HepG2 (cell line): Measurements from ENCODE around the gene GAS2L1. TPM values are rescaled to one million over a fixed set of nuclear protein-coding genes. Genes with fewer than 3 reads are reported as not detected.
"Not testable (repeated sequence)": the region's sequence is repeated elsewhere in the genome, so short reads cannot be mapped to it uniquely, and the experiment has no call there.

Experiments
- ATAC-seq: fragments of 200-7000 bp; cut with Tn5 transposase; 3 replicates; pipeline ENCODE4 v1.9.1; 2020; ENCODE audit warnings: mild to moderate bottlenecking, moderate library complexity
- BruUV-seq: library from RNA; stranded (reverse); fragments of 400-500 nt; replicated peaks from 2 replicates; lab custom pipeline; 2021; lab: Mats Ljungman, UMichigan
- CTCF ChIA-PET: fragments of 300-600 bp; formaldehyde crosslinking; extraction: SDS; loops from one replicate; lab custom pipeline; 2021; ENCODE audit warnings: low total read pairs, inconsistent platforms, low intra/inter-chr PET ratio; lab: Yijun Ruan, JAX
- POLR2A ChIA-PET: fragments of 350-600 bp; sonication (Branson Sonifier 250); formaldehyde crosslinking; loops from one replicate; lab custom pipeline; 2020; ENCODE audit warnings: antibody characterized with exemption, inconsistent platforms; lab: Yijun Ruan, JAX
- DNase-seq: peaks from one replicate; pipeline ENCODE4 v3.0.0-alpha.2; 2015; ENCODE audit warnings: low spot score
- FAIRE-seq: peaks from 3 replicates; lab custom pipeline; 2011; peaks lifted over from hg19 to GRCh38; lab: Jason Lieb, UNC
- H2AFZ ChIP-seq: one replicate; pipeline ENCODE4 v1.6.1; 2011; ENCODE audit warnings: low read length, inconsistent platforms
- H3K27ac ChIP-seq: fragments of 300-600 bp; 3 replicates; pipeline ENCODE4 v1.8.0; 2011; ENCODE audit warnings: mixed run types, mild to moderate bottlenecking, mixed read lengths, low read length, inconsistent platforms; ENCODE audit not compliant: insufficient read depth; ENCODE audit errors: extremely low read length
- H3K27me3 ChIP-seq, 2 experiments: fragments of 200-600 bp in 1 of 2; 2 replicates in 1 of 2; 3 replicates in 1 of 2; pipeline versions ENCODE4 v1.6.0 to v1.8.0; 2011; ENCODE audit warnings: low read length in 2 of 2, mild to moderate bottlenecking in 2 of 2, moderate library complexity in 2 of 2, inconsistent platforms in 1 of 2; ENCODE audit not compliant: insufficient read depth in 2 of 2, control insufficient read depth in 1 of 2
- H3K36me3 ChIP-seq, 2 experiments: fragments of 200-600 bp in 1 of 2; replicated peaks in 1 of 2; 2 replicates in 1 of 2; 3 replicates in 1 of 2; pipeline versions ENCODE4 v1.5.1 to v1.8.0; 2011; ENCODE audit warnings: low read length in 2 of 2, inconsistent platforms in 1 of 2; ENCODE audit not compliant: insufficient read depth in 2 of 2, control insufficient read depth in 1 of 2
- H3K4me1 ChIP-seq: 2 replicates; pipeline ENCODE4 v1.5.1; 2012; ENCODE audit warnings: low read length, inconsistent platforms; ENCODE audit not compliant: insufficient read depth
- H3K4me2 ChIP-seq: 2 replicates; pipeline ENCODE4 v1.6.0; 2011; ENCODE audit warnings: low read depth, low read length, inconsistent platforms
- H3K4me3 ChIP-seq, 3 experiments: fragments of 200-600 bp in 1 of 3; sonication (generic), shearing (Covaris generic) in 1 of 3; replicated peaks in 1 of 3; 2 replicates each; pipeline ENCODE4 v1.5.1; 2011 to 2016; ENCODE audit warnings: low read length in 3 of 3, inconsistent platforms in 2 of 3, low read depth in 2 of 3, mild to moderate bottlenecking in 2 of 3, control low read depth in 1 of 3, mixed read lengths in 1 of 3; ENCODE audit not compliant: insufficient read depth in 1 of 3
- H3K79me2 ChIP-seq: one replicate; pipeline ENCODE4 v1.6.1; 2011; ENCODE audit warnings: low read length, inconsistent platforms; ENCODE audit not compliant: insufficient read depth
- H3K9ac ChIP-seq: 2 replicates; pipeline ENCODE4 v1.6.0; 2011; ENCODE audit warnings: mild to moderate bottlenecking, low read depth, low read length, inconsistent platforms; ENCODE audit not compliant: insufficient read depth
- H3K9me3 ChIP-seq: 2 replicates; pipeline ENCODE4 v1.5.1; 2012; ENCODE audit warnings: mild to moderate bottlenecking, low read length
- H4K20me1 ChIP-seq: 2 replicates; pipeline ENCODE4 v1.6.0; 2011; ENCODE audit warnings: inconsistent platforms, mild to moderate bottlenecking, low read length, moderate library complexity; ENCODE audit not compliant: insufficient read depth
- FOXP1 ChIP-seq, 2 experiments: fragments of 450-650 bp in 1 of 2; IDR thresholded peaks; 2 replicates each; pipeline ENCODE4 v1.6.1; 2017 to 2018; ENCODE audit warnings: antibody characterized with exemption in 1 of 2
- HNF4A ChIP-seq: sonication (generic); formaldehyde crosslinking; IDR thresholded peaks from 2 replicates; pipeline ENCODE4 v1.4.0; 2020; ENCODE audit warnings: missing genetic modification reagents
- ZNF121 ChIP-seq: sonication (generic); formaldehyde crosslinking; IDR thresholded peaks from 2 replicates; pipeline ENCODE4 v1.5.0; 2020; ENCODE audit warnings: mild to moderate bottlenecking, missing genetic modification reagents
- WGBS: methylation state at CpG from one replicate; pipeline ENCODE4 v1.1.6; 2017; ENCODE audit warnings: low lambda C conversion rate; 5-methylcytosine and 5-hydroxymethylcytosine counted together
- in situ Hi-C: cut with HindIII; loops from 2 replicates; pipeline ENCODE4 v1.10.0; 2017; ENCODE audit warnings: low pct_unique_long_range_greater_than_20kb; ENCODE audit not compliant: extremely low pct_ligation_motif_present
- intact Hi-C: fragments of 100-400 bp; cut with micrococcal nuclease; formaldehyde crosslinking; loops from one replicate; pipeline ENCODE4 v1.10.0; 2022; ENCODE audit not compliant: unreplicated experiment
- polyA plus RNA-seq, 8 experiments: library from polyadenylated mRNA; depleted of rRNA in 3 of 8; stranded (reverse) in 7 of 8; unstranded in 1 of 8; fragments of >200 nt; fragmentation: Illumina TruSeq in 4 of 8; extraction: Trizol in 4 of 8; gene quantifications; 2 replicates each; pipeline versions ENCODE4 v1.2.1 to v1.2.3, GENCODE V29; 2011 to 2016; ENCODE audit warnings: low read depth in 4 of 8, missing spikeins in 1 of 8, mixed read lengths in 1 of 8; ENCODE audit not compliant: insufficient read depth in 1 of 8
- total RNA-seq, 5 experiments: library from RNA; depleted of rRNA; stranded (reverse); fragments of >200 nt; fragmentation: Illumina TruSeq; extraction: Trizol; gene quantifications; 2 replicates each; pipeline ENCODE4 v1.2.3, GENCODE V29; 2016; ENCODE audit warnings: low read depth in 1 of 5
- TF ChIP-seq, protein P1 (sequence below): IDR thresholded peaks from 2 replicates; pipeline ENCODE4 v1.4.0; 2020; ENCODE audit warnings: mild to moderate bottlenecking, missing genetic modification reagents
- TF ChIP-seq, protein P2 (sequence below): sonication (generic); formaldehyde crosslinking; IDR thresholded peaks from 2 replicates; pipeline ENCODE4 v1.4.0; 2020; ENCODE audit warnings: missing genetic modification reagents
- TF ChIP-seq, protein P3 (sequence below): sonication (generic); formaldehyde crosslinking; conservative IDR thresholded peaks from 2 replicates; pipeline ENCODE4 v1.4.0; 2020; ENCODE audit warnings: mild to moderate bottlenecking, missing genetic modification reagents, moderate library complexity
- TF ChIP-seq, protein P4 (sequence below): sonication (generic); formaldehyde crosslinking; IDR thresholded peaks from 2 replicates; pipeline ENCODE4 v1.4.0; 2020; ENCODE audit warnings: missing genetic modification reagents, mild to moderate bottlenecking, borderline replicate concordance
- TF ChIP-seq, protein P5 (sequence below): sonication (generic); formaldehyde crosslinking; IDR thresholded peaks from 2 replicates; pipeline ENCODE4 v1.5.0; 2020; ENCODE audit warnings: mild to moderate bottlenecking, missing genetic modification reagents

The GAS2L1 gene
- total and polyA plus RNA-seq, 2 of the 13 experiments (the other 11 are each of a cell fraction or from before 2014, with no cell fraction given), result 1.8 to 3.3 TPM

DNA sequence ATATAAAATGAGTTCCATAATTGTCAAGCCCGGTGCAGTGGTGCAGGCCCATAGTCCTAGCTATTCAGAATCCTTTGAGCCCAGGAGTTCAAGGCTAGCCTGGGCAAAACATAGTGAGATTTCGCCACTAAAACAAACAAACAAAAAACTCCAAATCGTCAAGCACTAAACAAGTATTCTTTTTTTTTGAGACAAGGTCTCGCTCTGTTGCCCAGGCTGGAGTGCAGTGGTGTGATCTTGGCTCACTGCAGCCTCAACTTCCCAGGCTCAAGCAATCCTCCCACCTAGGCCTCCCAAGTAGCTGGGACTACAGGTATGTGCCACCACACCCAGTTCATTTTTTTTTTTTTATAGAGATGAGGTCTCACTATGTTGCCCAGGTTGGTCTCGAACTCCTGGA lies 38.4 kb downstream of the GAS2L1 start:
- FAIRE-seq; in situ Hi-C loops; H4K20me1 ChIP-seq; H3K4me3 ChIP-seq; intact Hi-C loops; H3K79me2 ChIP-seq; POLR2A ChIA-PET; ATAC-seq; H3K27ac ChIP-seq; H2AFZ ChIP-seq; CTCF ChIA-PET; H3K4me2 ChIP-seq; H3K9me3 ChIP-seq; BruUV-seq; H3K9ac ChIP-seq; H3K27me3 ChIP-seq; TF ChIP-seq FOXP1 (IDR thresholded peaks at IDR 0.05): not testable (repeated sequence)
- TF ChIP-seq, protein P1, sequence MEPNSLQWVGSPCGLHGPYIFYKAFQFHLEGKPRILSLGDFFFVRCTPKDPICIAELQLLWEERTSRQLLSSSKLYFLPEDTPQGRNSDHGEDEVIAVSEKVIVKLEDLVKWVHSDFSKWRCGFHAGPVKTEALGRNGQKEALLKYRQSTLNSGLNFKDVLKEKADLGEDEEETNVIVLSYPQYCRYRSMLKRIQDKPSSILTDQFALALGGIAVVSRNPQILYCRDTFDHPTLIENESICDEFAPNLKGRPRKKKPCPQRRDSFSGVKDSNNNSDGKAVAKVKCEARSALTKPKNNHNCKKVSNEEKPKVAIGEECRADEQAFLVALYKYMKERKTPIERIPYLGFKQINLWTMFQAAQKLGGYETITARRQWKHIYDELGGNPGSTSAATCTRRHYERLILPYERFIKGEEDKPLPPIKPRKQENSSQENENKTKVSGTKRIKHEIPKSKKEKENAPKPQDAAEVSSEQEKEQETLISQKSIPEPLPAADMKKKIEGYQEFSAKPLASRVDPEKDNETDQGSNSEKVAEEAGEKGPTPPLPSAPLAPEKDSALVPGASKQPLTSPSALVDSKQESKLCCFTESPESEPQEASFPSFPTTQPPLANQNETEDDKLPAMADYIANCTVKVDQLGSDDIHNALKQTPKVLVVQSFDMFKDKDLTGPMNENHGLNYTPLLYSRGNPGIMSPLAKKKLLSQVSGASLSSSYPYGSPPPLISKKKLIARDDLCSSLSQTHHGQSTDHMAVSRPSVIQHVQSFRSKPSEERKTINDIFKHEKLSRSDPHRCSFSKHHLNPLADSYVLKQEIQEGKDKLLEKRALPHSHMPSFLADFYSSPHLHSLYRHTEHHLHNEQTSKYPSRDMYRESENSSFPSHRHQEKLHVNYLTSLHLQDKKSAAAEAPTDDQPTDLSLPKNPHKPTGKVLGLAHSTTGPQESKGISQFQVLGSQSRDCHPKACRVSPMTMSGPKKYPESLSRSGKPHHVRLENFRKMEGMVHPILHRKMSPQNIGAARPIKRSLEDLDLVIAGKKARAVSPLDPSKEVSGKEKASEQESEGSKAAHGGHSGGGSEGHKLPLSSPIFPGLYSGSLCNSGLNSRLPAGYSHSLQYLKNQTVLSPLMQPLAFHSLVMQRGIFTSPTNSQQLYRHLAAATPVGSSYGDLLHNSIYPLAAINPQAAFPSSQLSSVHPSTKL (CRISPR knock-in tag), result peak; percentile 14; the same call in 1 of the 2 replicates
- TF ChIP-seq, protein P2, sequence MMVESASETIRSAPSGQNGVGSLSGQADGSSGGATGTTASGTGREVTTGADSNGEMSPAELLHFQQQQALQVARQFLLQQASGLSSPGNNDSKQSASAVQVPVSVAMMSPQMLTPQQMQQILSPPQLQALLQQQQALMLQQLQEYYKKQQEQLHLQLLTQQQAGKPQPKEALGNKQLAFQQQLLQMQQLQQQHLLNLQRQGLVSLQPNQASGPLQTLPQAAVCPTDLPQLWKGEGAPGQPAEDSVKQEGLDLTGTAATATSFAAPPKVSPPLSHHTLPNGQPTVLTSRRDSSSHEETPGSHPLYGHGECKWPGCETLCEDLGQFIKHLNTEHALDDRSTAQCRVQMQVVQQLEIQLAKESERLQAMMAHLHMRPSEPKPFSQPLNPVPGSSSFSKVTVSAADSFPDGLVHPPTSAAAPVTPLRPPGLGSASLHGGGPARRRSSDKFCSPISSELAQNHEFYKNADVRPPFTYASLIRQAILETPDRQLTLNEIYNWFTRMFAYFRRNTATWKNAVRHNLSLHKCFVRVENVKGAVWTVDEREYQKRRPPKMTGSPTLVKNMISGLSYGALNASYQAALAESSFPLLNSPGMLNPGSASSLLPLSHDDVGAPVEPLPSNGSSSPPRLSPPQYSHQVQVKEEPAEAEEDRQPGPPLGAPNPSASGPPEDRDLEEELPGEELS (CRISPR knock-in tag), result peak; percentile 60; the same call in 1 of the 2 replicates
- TF ChIP-seq FOXP1 (CRISPR knock-in tag; IDR thresholded peaks at IDR 0.05) (0 out of 2 replicates have a peak, but pooled peaks have one; percentile 12), ZNF121 (peak; percentile 73), HNF4A (0 out of 2 replicates have a peak, but pooled peaks have one; percentile 20)
- TF ChIP-seq, protein P3, sequence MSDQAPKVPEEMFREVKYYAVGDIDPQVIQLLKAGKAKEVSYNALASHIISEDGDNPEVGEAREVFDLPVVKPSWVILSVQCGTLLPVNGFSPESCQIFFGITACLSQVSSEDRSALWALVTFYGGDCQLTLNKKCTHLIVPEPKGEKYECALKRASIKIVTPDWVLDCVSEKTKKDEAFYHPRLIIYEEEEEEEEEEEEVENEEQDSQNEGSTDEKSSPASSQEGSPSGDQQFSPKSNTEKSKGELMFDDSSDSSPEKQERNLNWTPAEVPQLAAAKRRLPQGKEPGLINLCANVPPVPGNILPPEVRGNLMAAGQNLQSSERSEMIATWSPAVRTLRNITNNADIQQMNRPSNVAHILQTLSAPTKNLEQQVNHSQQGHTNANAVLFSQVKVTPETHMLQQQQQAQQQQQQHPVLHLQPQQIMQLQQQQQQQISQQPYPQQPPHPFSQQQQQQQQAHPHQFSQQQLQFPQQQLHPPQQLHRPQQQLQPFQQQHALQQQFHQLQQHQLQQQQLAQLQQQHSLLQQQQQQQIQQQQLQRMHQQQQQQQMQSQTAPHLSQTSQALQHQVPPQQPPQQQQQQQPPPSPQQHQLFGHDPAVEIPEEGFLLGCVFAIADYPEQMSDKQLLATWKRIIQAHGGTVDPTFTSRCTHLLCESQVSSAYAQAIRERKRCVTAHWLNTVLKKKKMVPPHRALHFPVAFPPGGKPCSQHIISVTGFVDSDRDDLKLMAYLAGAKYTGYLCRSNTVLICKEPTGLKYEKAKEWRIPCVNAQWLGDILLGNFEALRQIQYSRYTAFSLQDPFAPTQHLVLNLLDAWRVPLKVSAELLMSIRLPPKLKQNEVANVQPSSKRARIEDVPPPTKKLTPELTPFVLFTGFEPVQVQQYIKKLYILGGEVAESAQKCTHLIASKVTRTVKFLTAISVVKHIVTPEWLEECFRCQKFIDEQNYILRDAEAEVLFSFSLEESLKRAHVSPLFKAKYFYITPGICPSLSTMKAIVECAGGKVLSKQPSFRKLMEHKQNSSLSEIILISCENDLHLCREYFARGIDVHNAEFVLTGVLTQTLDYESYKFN (CRISPR knock-in tag), result 0 out of 2 replicates have a peak, but pooled peaks have one; percentile 25
- TF ChIP-seq, protein P4, sequence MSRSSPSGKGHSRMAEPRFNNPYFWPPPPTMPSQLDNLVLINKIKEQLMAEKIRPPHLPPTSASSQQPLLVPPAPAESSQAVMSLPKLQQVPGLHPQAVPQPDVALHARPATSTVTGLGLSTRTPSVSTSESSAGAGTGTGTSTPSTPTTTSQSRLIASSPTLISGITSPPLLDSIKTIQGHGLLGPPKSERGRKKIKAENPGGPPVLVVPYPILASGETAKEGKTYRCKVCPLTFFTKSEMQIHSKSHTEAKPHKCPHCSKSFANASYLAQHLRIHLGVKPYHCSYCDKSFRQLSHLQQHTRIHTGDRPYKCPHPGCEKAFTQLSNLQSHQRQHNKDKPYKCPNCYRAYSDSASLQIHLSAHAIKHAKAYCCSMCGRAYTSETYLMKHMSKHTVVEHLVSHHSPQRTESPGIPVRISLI (CRISPR knock-in tag), result peak; percentile 53
- TF ChIP-seq, protein P5, sequence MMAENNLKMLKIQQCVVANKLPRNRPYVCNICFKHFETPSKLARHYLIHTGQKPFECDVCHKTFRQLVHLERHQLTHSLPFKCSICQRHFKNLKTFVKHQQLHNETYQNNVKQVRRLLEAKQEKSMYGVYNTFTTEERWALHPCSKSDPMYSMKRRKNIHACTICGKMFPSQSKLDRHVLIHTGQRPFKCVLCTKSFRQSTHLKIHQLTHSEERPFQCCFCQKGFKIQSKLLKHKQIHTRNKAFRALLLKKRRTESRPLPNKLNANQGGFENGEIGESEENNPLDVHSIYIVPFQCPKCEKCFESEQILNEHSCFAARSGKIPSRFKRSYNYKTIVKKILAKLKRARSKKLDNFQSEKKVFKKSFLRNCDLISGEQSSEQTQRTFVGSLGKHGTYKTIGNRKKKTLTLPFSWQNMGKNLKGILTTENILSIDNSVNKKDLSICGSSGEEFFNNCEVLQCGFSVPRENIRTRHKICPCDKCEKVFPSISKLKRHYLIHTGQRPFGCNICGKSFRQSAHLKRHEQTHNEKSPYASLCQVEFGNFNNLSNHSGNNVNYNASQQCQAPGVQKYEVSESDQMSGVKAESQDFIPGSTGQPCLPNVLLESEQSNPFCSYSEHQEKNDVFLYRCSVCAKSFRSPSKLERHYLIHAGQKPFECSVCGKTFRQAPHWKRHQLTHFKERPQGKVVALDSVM, result peak; percentile 68
- Histone ChIP-seq H3K4me1 (peaks cover 32% of the 10 kb centered on the region), H3K36me3 (peaks cover 14 to 49% of the 10 kb centered on the region in 2 experiments)
- DNase-seq, result peak; percentile 32
- WGBS, result 74% methylated on average over 5 of the region's 5 CpGs
